22Rv1 (cell line): Measurements from ENCODE around the gene UGGT2.

ENCODE experiments used
- H3K27ac ChIP-seq: fragments of 450-650 bp; 2 replicates; pipeline ENCODE4 v1.5.1; 2017
- CTCF ChIP-seq: fragments of 450-650 bp; IDR thresholded peaks from 2 replicates; pipeline ENCODE4 v1.5.1; 2017; ENCODE audit warnings: mild to moderate bottlenecking
- ZFX ChIP-seq: fragments of 450-650 bp; IDR thresholded peaks from 2 replicates; pipeline ENCODE4 v1.6.1; 2017; ENCODE audit warnings: antibody characterized with exemption, borderline replicate concordance

The UGGT2 gene

GRCh38 chr13:95752677-95753076, 300.5 kb downstream of the UGGT2 start:
- no peak overlapping the region for H3K27ac ChIP-seq
- TF ChIP-seq CTCF = no peak
- no peak for TF ChIP-seq ZFX
